ENCODE data around the gene SLC15A4.
A peak's percentile ranks its signal among the peaks of the same experiment; 100 is the strongest.

The SLC15A4 gene

GRCh38 chr12:128827724-128828123 lies 4.0 kb upstream of the SLC15A4 start:
- DNase-seq (ENCODE audit: low read depth) = no peak
- H3K4me3 ChIP-seq (ENCODE audit: low read length) = no peak overlapping the region
- no peak for TF ChIP-seq CTCF (IDR thresholded peaks at IDR 0.05; ENCODE audit: insufficient read depth, low read depth, low read length, missing control alignments)

DNA sequence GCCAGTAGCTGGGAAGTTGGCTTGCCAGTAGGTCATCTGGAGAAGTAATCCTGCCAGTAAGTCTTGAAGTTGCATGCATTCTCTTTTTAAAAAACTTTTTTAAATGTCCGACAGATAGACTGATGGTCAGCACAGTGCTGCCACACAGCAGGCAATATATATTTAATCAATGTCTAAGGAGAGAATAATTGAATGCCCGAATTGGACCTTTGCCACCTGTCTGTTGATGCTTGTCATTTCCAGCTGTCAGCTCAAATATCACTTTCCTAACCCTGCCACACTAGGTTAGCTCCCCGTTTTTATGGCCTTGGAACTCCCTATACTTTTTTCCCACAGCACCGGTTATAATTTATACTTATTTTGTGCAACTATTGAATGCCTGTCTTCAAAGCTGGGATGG lies 2.1 kb upstream of the SLC15A4 start:
- no peak overlapping the region for H3K4me3 ChIP-seq (ENCODE audit: low read length)
- no peak for DNase-seq (ENCODE audit: low read depth)
- TF ChIP-seq CTCF (IDR thresholded peaks at IDR 0.05; ENCODE audit: insufficient read depth, low read depth, low read length, missing control alignments) = no peak

DNA sequence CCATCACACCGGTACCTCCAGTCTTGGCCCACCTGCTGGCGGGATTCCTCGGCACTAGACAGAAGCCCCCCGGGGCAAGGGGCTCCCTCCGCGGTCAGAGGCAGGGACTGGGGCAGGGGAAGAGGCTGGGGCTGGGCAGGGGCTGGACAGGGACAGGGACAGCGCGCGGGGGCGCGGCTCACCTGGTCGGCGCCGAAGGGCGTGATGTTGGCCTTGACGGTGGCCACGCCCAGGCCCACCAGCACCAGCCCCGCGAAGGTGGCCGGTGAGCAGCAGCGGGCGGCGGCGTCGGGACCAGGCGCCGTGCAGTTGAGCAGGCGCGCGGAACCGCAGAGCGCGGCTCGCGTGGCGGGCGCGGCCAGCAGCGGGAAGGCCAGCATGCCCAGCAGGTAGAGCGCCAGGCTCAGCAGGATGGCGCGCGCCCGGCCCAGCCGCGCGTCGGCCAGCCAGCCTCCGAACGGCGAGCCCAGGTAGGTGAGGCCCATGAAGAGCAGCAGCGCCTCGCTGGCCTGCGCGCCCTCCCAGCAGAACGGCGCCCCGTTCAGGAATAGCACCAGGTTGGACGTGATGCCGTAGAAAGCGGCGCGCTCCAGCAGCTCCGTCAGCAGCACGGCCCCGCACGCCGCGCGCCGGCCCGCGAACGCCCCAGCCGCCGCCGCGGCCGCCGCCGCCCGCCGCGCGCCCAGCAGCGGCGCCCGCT lies 392 bp downstream of the SLC15A4 start:
- TF ChIP-seq CTCF (IDR thresholded peaks at IDR 0.05; ENCODE audit: insufficient read depth, low read depth, low read length, missing control alignments) = no peak
- no peak for DNase-seq (ENCODE audit: low read depth)
- H3K4me3 ChIP-seq (ENCODE audit: low read length) = peak overlapping the region; percentile 79

DNA sequence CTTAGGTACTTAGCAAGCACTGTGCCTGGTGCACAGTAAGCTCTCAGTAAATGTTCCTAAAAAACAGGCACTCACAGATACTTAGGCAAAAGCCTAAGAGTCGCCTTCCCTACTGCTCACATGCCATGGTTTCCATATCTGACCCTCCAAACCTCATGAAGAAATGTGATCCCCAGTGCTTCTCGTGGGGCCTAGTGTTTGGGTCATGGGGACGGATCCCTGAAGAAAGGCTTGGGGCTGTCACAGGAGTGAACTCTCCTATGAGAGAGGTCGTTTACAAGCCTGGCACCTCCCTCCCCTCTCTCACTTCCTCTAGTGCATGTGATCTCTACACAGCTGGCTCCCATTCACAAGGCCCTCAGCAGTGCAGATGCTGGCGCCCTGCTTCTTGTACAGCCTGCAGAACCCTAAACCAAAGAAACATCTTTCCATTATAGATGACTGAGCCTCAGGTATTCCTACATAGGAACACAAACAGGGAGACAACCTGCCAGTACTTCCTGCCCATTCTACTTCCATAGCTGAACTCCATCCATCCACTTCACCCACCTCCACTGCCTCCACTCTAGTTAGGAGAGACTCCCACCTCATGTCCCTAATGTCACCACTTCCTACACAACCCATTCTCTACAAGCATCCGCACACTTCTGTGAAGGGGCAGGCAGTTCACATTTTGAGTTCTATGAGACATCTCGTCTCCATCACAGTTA lies 2.9 kb downstream of the SLC15A4 start:
- DNase-seq (ENCODE audit: low read depth) = no peak
- no peak for TF ChIP-seq CTCF (IDR thresholded peaks at IDR 0.05; ENCODE audit: insufficient read depth, low read depth, low read length, missing control alignments)
- H3K4me3 ChIP-seq (ENCODE audit: low read length) = no peak overlapping the region

DNA sequence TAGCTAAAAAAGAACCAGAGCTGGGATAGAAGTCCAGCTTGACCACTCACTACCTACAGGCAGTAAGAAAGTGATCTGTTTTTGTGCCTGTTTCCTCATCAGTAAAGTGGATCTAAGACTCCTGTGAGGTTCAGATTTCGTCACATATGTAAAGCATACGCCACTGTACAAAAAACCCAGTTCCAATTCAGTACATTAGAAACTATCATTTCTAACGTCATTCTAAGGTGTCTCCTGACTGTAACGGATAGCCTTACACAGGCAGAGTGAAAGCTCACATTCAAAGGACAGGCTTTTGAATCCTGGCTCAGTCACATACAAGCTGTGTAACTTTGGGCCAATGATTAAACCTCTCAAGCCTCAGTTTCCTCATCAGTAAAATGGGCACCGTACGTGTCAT lies 3.5 kb downstream of the SLC15A4 start:
- no peak for DNase-seq (ENCODE audit: low read depth)
- H3K4me3 ChIP-seq (ENCODE audit: low read length) = no peak overlapping the region
- no peak for TF ChIP-seq CTCF (IDR thresholded peaks at IDR 0.05; ENCODE audit: insufficient read depth, low read depth, low read length, missing control alignments)

DNA sequence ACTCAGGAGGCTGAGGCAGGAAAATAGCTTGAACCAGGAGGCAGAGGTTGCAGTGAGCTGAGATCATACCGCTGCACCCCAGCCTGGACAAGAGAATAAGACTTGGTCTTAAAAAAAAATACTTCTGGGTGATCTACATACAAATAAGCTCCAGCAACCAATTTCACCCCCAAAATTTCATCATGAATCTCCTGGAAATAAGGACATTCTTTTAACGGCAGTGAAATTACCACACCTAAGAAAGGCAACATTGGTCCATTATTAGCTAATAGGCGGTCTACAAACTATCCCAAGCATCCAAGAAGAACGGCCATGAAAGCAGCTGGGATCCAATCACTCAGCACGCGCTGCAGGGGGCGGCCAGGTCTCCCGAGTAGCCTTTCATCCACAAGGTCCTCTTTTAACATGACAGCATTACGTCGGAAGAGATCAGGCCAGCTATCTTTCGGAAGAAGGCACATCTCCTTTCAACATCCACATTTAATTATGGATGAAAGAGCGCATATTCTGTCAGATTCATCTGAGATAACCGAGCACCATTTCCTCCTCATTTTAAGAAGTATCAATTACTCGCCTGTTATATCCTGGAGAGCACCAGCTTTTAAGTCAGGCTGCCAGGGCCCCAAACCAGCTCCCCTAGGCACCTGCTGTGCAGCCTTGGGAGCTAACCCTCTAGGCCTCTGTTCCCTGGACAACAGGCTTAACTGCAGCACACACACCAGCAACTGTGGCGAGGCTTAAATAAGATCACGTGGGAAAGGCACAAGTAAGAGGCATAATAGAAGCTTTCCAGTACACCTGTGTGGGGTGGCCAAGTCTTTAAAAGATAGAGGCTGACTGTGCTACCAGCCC lies 4.2 kb downstream of the SLC15A4 start:
- no peak for TF ChIP-seq CTCF (IDR thresholded peaks at IDR 0.05; ENCODE audit: insufficient read depth, low read depth, low read length, missing control alignments)
- H3K4me3 ChIP-seq (ENCODE audit: low read length) = no peak overlapping the region
- no peak for DNase-seq (ENCODE audit: low read depth)

Data from epithelial cell of esophagus (primary cell).